NCI-H2029 (cell line): ENCODE results near the gene USPL1.
"Not testable (repeated sequence)": the region's sequence is repeated elsewhere in the genome, so short reads cannot be mapped to it uniquely, and the experiment has no call there.

Experiments used
- DNase-seq: peaks from one replicate; lab custom pipeline; 2025; lab: John Stamatoyannopoulos, UW

USPL1 gene

GRCh38 chr13:30617315-30618185, at the start of gene USPL1:
Gene USPL1, plus strand, starts transcription at chr13:30617920. Its CDS starts 3,221 bp downstream, at chr13:30621141.
- DNase-seq, result peak; percentile 82

- DNase-seq, result no peak
Observed at GRCh38 chr13:30569901-30570576, 47.7 kb upstream of the USPL1 start.

- no peak for DNase-seq
Observed at GRCh38 chr13:30570691-30571090, 47.0 kb upstream of the USPL1 start.

GRCh38 chr13:30572859-30573275, 44.9 kb upstream of the USPL1 start:
- DNase-seq, result no peak

GRCh38 chr13:30576528-30576927, 41.2 kb upstream of the USPL1 start:
- DNase-seq, result no peak

GRCh38 chr13:30577401-30577852, 40.3 kb upstream of the USPL1 start:
- DNase-seq, result no peak

GRCh38 chr13:30580852-30581502, 36.7 kb upstream of the USPL1 start:
- no peak for DNase-seq

GRCh38 chr13:30581582-30581981, 36.1 kb upstream of the USPL1 start:
- no peak for DNase-seq

GRCh38 chr13:30584051-30584731, 33.5 kb upstream of the USPL1 start:
- no peak for DNase-seq

GRCh38 chr13:30585748-30586262, 31.9 kb upstream of the USPL1 start:
- no peak for DNase-seq

- DNase-seq, result no peak
Observed at GRCh38 chr13:30587231-30587630, 30.5 kb upstream of the USPL1 start.

GRCh38 chr13:30587739-30588138, 30.0 kb upstream of the USPL1 start:
- no peak for DNase-seq

- no peak for DNase-seq
Observed at GRCh38 chr13:30593001-30593400, 24.7 kb upstream of the USPL1 start.

- no peak for DNase-seq
Observed at GRCh38 chr13:30600496-30600895, 17.2 kb upstream of the USPL1 start.

- no peak for DNase-seq
Observed at GRCh38 chr13:30601836-30602235, 15.9 kb upstream of the USPL1 start.

GRCh38 chr13:30605052-30605451, 12.7 kb upstream of the USPL1 start:
- no peak for DNase-seq

- DNase-seq, result not testable (repeated sequence)
Observed at GRCh38 chr13:30607186-30607585, 10.5 kb upstream of the USPL1 start.

- peak; percentile 80 for DNase-seq
Observed at GRCh38 chr13:30607908-30608307, 9.8 kb upstream of the USPL1 start.

- no peak for DNase-seq
Observed at GRCh38 chr13:30608364-30608763, 9.4 kb upstream of the USPL1 start.

- no peak for DNase-seq
Observed at GRCh38 chr13:30610311-30610710, 7.4 kb upstream of the USPL1 start.

- DNase-seq, result no peak
Observed at GRCh38 chr13:30615481-30615865, 2.2 kb upstream of the USPL1 start.
